Ascending aorta (tissue), 2 donors: ENCODE measurements around the gene MAGI1. TPM values are rescaled to one million over a fixed set of nuclear protein-coding genes. Genes with fewer than 3 reads are reported as not detected.
A peak's percentile ranks its signal among the peaks of the same experiment; 100 is the strongest.

Experiments
- DNase-seq, 2 donors: peaks; one replicate each; pipeline ENCODE4 v3.0.0-alpha.2; 2019; ENCODE audit warnings: low spot score in 2 of 2
- H3K27ac ChIP-seq, 2 donors: fragments of 200-600 bp; sonication (generic); one replicate each; pipeline ENCODE4 v1.5.1; 2016 to 2017; ENCODE audit warnings: mild to moderate bottlenecking in 1 of 2
- H3K27me3 ChIP-seq: fragments of 200-600 bp; sonication (generic); one replicate; pipeline ENCODE4 v1.5.1; 2017
- H3K36me3 ChIP-seq, 2 donors: fragments of 200-600 bp; sonication (generic); one replicate each; pipeline ENCODE4 v1.5.1; 2016
- H3K4me1 ChIP-seq, 2 donors: fragments of 200-600 bp; sonication (generic); one replicate each; pipeline ENCODE4 v1.5.1; 2016 to 2017; ENCODE audit warnings: mild to moderate bottlenecking in 1 of 2
- H3K4me3 ChIP-seq, 2 donors: fragments of 200-600 bp; sonication (generic); one replicate each; pipeline ENCODE4 v1.5.1; 2016 to 2017; ENCODE audit warnings: mild to moderate bottlenecking in 1 of 2
- H3K9me3 ChIP-seq, 2 donors: fragments of 200-600 bp; sonication (generic); one replicate each; pipeline ENCODE4 v1.5.1; 2016
- CTCF ChIP-seq, 3 experiments: fragments of 200-600 bp in 2 of 3; fragments of 450-650 bp in 1 of 3; sonication (generic) in 2 of 3; IDR thresholded peaks; one replicate each; pipeline ENCODE4 v1.5.1; 2016 to 2019; ENCODE audit warnings: antibody characterized with exemption in 3 of 3, mild to moderate bottlenecking in 1 of 3, moderate library complexity in 1 of 3
- intact Hi-C: fragments of 100-400 bp; cut with DNase I; formaldehyde crosslinking; loops from one replicate; pipeline ENCODE4 v1.15.1; 2023
- total RNA-seq: library from RNA; depleted of rRNA; stranded (reverse); fragments of >200 nt; gene quantifications from one replicate; pipeline ENCODE4 v1.1.0, GENCODE V29; 2016

MAGI1 gene
- total RNA-seq, 1 donor from 2014 or later: 28.4 TPM

DNA sequence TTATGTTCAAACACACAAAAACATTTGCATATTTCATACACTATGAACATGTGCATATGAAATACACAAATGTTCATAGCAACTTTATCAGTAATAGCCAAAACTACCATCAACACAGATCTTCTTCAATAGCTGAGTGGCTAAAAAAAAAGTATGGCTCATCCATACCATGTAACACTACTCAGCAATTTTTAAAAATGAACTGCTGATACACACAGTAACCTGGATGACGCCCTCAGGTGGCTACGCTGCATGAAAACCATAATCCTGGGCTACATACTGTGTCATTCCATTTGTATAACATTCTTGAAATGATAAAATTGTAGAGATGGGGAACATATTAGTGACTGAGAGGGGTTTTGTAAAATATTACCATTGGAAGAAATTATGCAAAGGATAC is 243.6 kb downstream of the MAGI1 start:
- no peak for DNase-seq
- Histone ChIP-seq H3K27me3 (no peaks in the 10 kb centered on the region), H3K4me1 (no peaks in the 10 kb centered on the region), H3K36me3 (no peaks in the 10 kb centered on the region), H3K27ac (no peak overlapping the region), H3K4me3 (no peak overlapping the region), H3K9me3 (no peaks in the 10 kb centered on the region)
- TF ChIP-seq CTCF (IDR thresholded peaks at IDR 0.05): no peak
- intact Hi-C loops: no loop called here

GRCh38 chr3:65793495-65794200 is 245.1 kb downstream of the MAGI1 start:
- no peak for TF ChIP-seq CTCF (IDR thresholded peaks at IDR 0.05)
- H3K27ac ChIP-seq: no peak overlapping the region
- no peaks in the 10 kb centered on the region for H3K9me3 ChIP-seq
- intact Hi-C loops: no loop called here
- no peaks in the 10 kb centered on the region for H3K4me1 ChIP-seq
- DNase-seq: no peak
- no peaks in the 10 kb centered on the region for H3K27me3 ChIP-seq
- H3K36me3 ChIP-seq: no peaks in the 10 kb centered on the region
- no peak overlapping the region for H3K4me3 ChIP-seq

DNA sequence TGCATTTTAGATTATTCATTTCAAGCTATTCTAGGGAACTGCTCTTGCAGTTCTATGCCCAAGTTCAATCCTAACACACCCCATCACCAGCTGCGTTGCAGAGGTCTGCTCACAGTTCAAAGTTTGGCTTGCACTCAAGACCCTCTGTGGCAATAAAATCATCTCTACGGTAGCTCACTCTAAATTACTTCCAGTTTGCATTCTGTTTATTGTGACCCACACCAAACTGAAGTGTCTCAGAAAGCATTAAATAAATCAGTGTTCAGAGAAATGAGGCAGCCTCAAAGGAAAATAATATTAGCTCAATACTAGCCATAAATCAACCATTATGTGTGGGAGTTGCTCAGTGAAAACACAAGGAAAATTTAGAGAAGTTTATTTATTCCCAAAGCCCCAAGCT is 250.3 kb downstream of the MAGI1 start:
- no peaks in the 10 kb centered on the region for H3K27me3 ChIP-seq
- intact Hi-C loops: no loop called here

GRCh38 chr3:65787827-65788226 is 250.9 kb downstream of the MAGI1 start:
- peak overlapping the region; percentile 54 to 67 for H3K27ac ChIP-seq
- no peak for TF ChIP-seq CTCF (IDR thresholded peaks at IDR 0.05)
- no peaks in the 10 kb centered on the region for H3K36me3 ChIP-seq
- DNase-seq: no peak
- H3K4me3 ChIP-seq: no peak overlapping the region
- H3K9me3 ChIP-seq: no peaks in the 10 kb centered on the region
- no peaks in the 10 kb centered on the region for H3K27me3 ChIP-seq
- peaks cover 0 to 7% of the 10 kb centered on the region in 2 donors for H3K4me1 ChIP-seq
- intact Hi-C loops: no loop called here

More for the DNA sequence above, 250.3 kb downstream of the MAGI1 start:
- Histone ChIP-seq H3K4me3 (no peak overlapping the region), H3K9me3 (no peaks in the 10 kb centered on the region), H3K36me3 (no peaks in the 10 kb centered on the region), H3K27ac (peak overlapping the region in 1 of 2 donors; percentile 54), H3K4me1 (peaks cover 0 to 7% of the 10 kb centered on the region in 2 donors)
- DNase-seq: no peak
- no peak for TF ChIP-seq CTCF (IDR thresholded peaks at IDR 0.05)

- no peak for DNase-seq
- Histone ChIP-seq H3K36me3 (no peaks in the 10 kb centered on the region), H3K4me3 (no peak overlapping the region), H3K27me3 (no peaks in the 10 kb centered on the region), H3K9me3 (no peaks in the 10 kb centered on the region), H3K27ac (peak overlapping the region; percentile 54 to 67), H3K4me1 (peaks cover 0 to 7% of the 10 kb centered on the region in 2 donors)
- no peak for TF ChIP-seq CTCF (IDR thresholded peaks at IDR 0.05)
- intact Hi-C loops: no loop called here
These were observed 251.4 kb downstream of the MAGI1 start for GRCh38 chr3:65787340-65787739.
